IMR-90 (cell line): Measurements from ENCODE around the gene TRIM2. TPM values are rescaled to one million over a fixed set of nuclear protein-coding genes. Genes with fewer than 3 reads are reported as not detected.

Source experiments
- ATAC-seq: fragments of 200-7000 bp; cut with Tn5 transposase; 2 replicates; pipeline ENCODE4 v1.9.1; 2020; ENCODE audit warnings: low read depth, mild to moderate bottlenecking, moderate library complexity
- BruUV-seq: library from RNA; stranded (reverse); fragments of 400-500 nt; replicated peaks from 2 replicates; lab custom pipeline; 2021; lab: Mats Ljungman, UMichigan
- CTCF ChIA-PET: fragments of 300-600 bp; formaldehyde crosslinking; extraction: SDS; loops from one replicate; lab custom pipeline; 2021; ENCODE audit warnings: antibody characterized with exemption; lab: Yijun Ruan, JAX
- POLR2A ChIA-PET: fragments of 300-600 bp; sonication (Branson Sonifier 250); formaldehyde crosslinking; loops from one replicate; lab custom pipeline; 2022; ENCODE audit warnings: antibody characterized with exemption; ENCODE audit not compliant: unreplicated experiment; lab: Charles Lee
- DNase-seq: peaks from one replicate; pipeline ENCODE4 v3.0.0; 2013
- H2AFZ ChIP-seq: replicated peaks from 2 replicates; pipeline ENCODE3; 2013; ENCODE audit warnings: low read length, mild to moderate bottlenecking; ENCODE audit not compliant: poor library complexity
- H2AK5ac ChIP-seq: 2 replicates; pipeline ENCODE4 v1.6.1; 2013; ENCODE audit warnings: low read depth, low read length, inconsistent platforms
- H2AK9ac ChIP-seq: replicated peaks from 2 replicates; pipeline ENCODE3; 2013; ENCODE audit warnings: mild to moderate bottlenecking, low read depth, low read length, moderate library complexity; ENCODE audit not compliant: poor library complexity
- H2BK120ac ChIP-seq: 2 replicates; pipeline ENCODE4 v1.6.1; 2013; ENCODE audit warnings: low read depth, low read length, inconsistent platforms
- H2BK15ac ChIP-seq: 3 replicates; pipeline ENCODE4 v1.6.1; 2013; ENCODE audit warnings: low read depth, low read length, inconsistent platforms
- H2BK20ac ChIP-seq: 2 replicates; pipeline ENCODE4 v1.6.1; 2013; ENCODE audit warnings: low read depth, mild to moderate bottlenecking, inconsistent platforms, low read length, moderate library complexity
- H2BK5ac ChIP-seq: 2 replicates; pipeline ENCODE4 v1.6.1; 2013; ENCODE audit warnings: mild to moderate bottlenecking, low read depth, low read length, inconsistent platforms; ENCODE audit not compliant: poor library complexity, severe bottlenecking
- H3K14ac ChIP-seq: replicated peaks from 2 replicates; pipeline ENCODE4 v1.6.1; 2013; ENCODE audit warnings: low read depth, low read length, inconsistent platforms
- H3K18ac ChIP-seq: 2 replicates; pipeline ENCODE4 v1.6.1; 2013; ENCODE audit warnings: low read depth, low read length, control low read depth
- H3K23ac ChIP-seq: 2 replicates; pipeline ENCODE4 v1.6.1; 2013; ENCODE audit warnings: low read depth, low read length, inconsistent platforms
- H3K27ac ChIP-seq: 2 replicates; pipeline ENCODE4 v1.5.1; 2013; ENCODE audit warnings: mild to moderate bottlenecking, control low read depth, low read length; ENCODE audit not compliant: insufficient read depth
- H3K27me3 ChIP-seq: 2 replicates; pipeline ENCODE4 v1.6.1; 2013; ENCODE audit warnings: low read length; ENCODE audit not compliant: control insufficient read depth, insufficient read depth
- H3K36me3 ChIP-seq: 2 replicates; pipeline ENCODE4 v1.6.1; 2013; ENCODE audit warnings: low read length, mixed read lengths; ENCODE audit not compliant: control insufficient read depth, insufficient read depth
- H3K4ac ChIP-seq: 2 replicates; pipeline ENCODE4 v1.6.1; 2013; ENCODE audit warnings: low read depth, low read length, inconsistent platforms
- H3K4me1 ChIP-seq: 2 replicates; pipeline ENCODE4 v1.6.1; 2013; ENCODE audit warnings: low read length, mixed read lengths; ENCODE audit not compliant: control insufficient read depth, insufficient read depth
- H3K4me2 ChIP-seq: 2 replicates; pipeline ENCODE4 v1.6.1; 2013; ENCODE audit warnings: low read depth, mild to moderate bottlenecking, control low read depth, low read length, moderate library complexity
- H3K4me3 ChIP-seq: 2 replicates; pipeline ENCODE4 v1.5.1; 2013; ENCODE audit warnings: low read depth, mild to moderate bottlenecking, control low read depth, low read length, moderate library complexity; ENCODE audit not compliant: insufficient read depth
- H3K56ac ChIP-seq: 2 replicates; pipeline ENCODE4 v1.6.1; 2013; ENCODE audit warnings: low read length, inconsistent platforms; ENCODE audit not compliant: insufficient read depth; ENCODE audit errors: extremely low read depth
- H3K79me1 ChIP-seq, 2 experiments: 2 replicates each; pipeline ENCODE4 v1.6.1; 2013; ENCODE audit warnings: low read length in 2 of 2, inconsistent platforms in 1 of 2, low read depth in 1 of 2
- H3K9ac ChIP-seq: 2 replicates; pipeline ENCODE4 v1.6.1; 2013; ENCODE audit warnings: low read depth, low read length, control low read depth
- H3K9me1 ChIP-seq: 2 replicates; pipeline ENCODE4 v1.6.1; 2013; ENCODE audit warnings: low read length, inconsistent platforms; ENCODE audit not compliant: insufficient read depth
- H3K9me3 ChIP-seq: 2 replicates; pipeline ENCODE4 v1.6.1; 2013; ENCODE audit warnings: low read length; ENCODE audit not compliant: control insufficient read depth, insufficient read depth
- H4K20me1 ChIP-seq: 2 replicates; pipeline ENCODE4 v1.6.1; 2013; ENCODE audit warnings: low read length, inconsistent platforms; ENCODE audit not compliant: insufficient read depth
- H4K5ac ChIP-seq: 2 replicates; pipeline ENCODE4 v1.6.1; 2013; ENCODE audit warnings: mild to moderate bottlenecking, low read depth, low read length, control low read depth
- H4K8ac ChIP-seq, 2 experiments: 2 replicates each; pipeline ENCODE4 v1.6.1; 2013; ENCODE audit warnings: low read depth in 2 of 2, low read length in 2 of 2, control low read depth in 1 of 2, inconsistent platforms in 1 of 2
- H4K91ac ChIP-seq: 2 replicates; pipeline ENCODE4 v1.6.1; 2013; ENCODE audit warnings: low read depth, low read length, inconsistent platforms; ENCODE audit not compliant: insufficient read depth
- CEBPB ChIP-seq: IDR thresholded peaks from 2 replicates; pipeline ENCODE4 v1.6.1; 2012; ENCODE audit warnings: low read depth, low read length, improper control_type of control experiment
- USF2 ChIP-seq: fragments of 150-350 bp; IDR thresholded peaks from 2 replicates; pipeline ENCODE4 v1.6.1; 2017; ENCODE audit warnings: mild to moderate bottlenecking, antibody characterized with exemption, low read length, low read depth
- WGBS, 2 experiments: methylation state at CpG; one replicate each; pipeline versions ENCODE4 v1.1.5 to v1.1.7; 2013; ENCODE audit warnings: missing lambda C conversion rate in 2 of 2; ENCODE audit not compliant: insufficient read length in 1 of 2; ENCODE audit errors: extremely low coverage in 2 of 2; 5-methylcytosine and 5-hydroxymethylcytosine counted together
- dilution Hi-C: fragments of 300-500 bp; cut with HindIII; formaldehyde crosslinking; loops from one replicate; pipeline ENCODE4 v1.14.3; 2018; ENCODE audit warnings: low sequenced_read_pairs; ENCODE audit not compliant: unreplicated experiment
- in situ Hi-C: fragments of 300-500 bp; cut with MboI; formaldehyde crosslinking; loops from 3 replicates; pipeline ENCODE4 v1.14.3; 2019; ENCODE audit warnings: low sequenced_read_pairs, inconsistent platforms, mixed read lengths
- intact Hi-C: fragments of 100-400 bp; cut with micrococcal nuclease; formaldehyde crosslinking; loops from 2 replicates; pipeline ENCODE4 v1.10.0; 2022
- polyA plus RNA-seq, 3 experiments: library from polyadenylated mRNA; depleted of rRNA; stranded (reverse); fragments of >200 nt; gene quantifications; 2 replicates each; pipeline ENCODE4 v1.2.3, GENCODE V29; 2012; ENCODE audit warnings: low replicate concordance in 1 of 3
- total RNA-seq: library from RNA; depleted of rRNA; stranded (reverse); fragments of >200 nt; gene quantifications from 2 replicates; pipeline ENCODE4 v1.2.3, GENCODE V29; 2012

The TRIM2 gene
- total and polyA plus RNA-seq, 2 of the 4 experiments (the other 2 are of a cell fraction): 16.0 to 64.2 TPM

- Histone ChIP-seq H3K36me3 (no peaks in the 10 kb centered on the region), H3K9me1 (no peaks in the 10 kb centered on the region), H4K8ac (no peak overlapping the region), H3K4me1 (peaks cover 2% of the 10 kb centered on the region), H2AK5ac (no peak overlapping the region), H2BK20ac (no peak overlapping the region), H2AK9ac (no peak overlapping the region), H4K5ac (no peak overlapping the region), H3K4me2 (no peak overlapping the region), H3K4me3 (no peak overlapping the region), H3K27ac (no peak overlapping the region), H4K91ac (no peak overlapping the region), H3K27me3 (peaks cover 2% of the 10 kb centered on the region), H4K20me1 (no peaks in the 10 kb centered on the region), H2AFZ (no peak overlapping the region), H3K23ac (no peak overlapping the region), H2BK15ac (no peak overlapping the region), H2BK5ac (no peak overlapping the region), H3K79me1 (no peaks in the 10 kb centered on the region), H2BK120ac (no peak overlapping the region), H3K9ac (no peak overlapping the region), H3K14ac (no peak overlapping the region), H3K18ac (no peak overlapping the region), H3K56ac (no peak overlapping the region), H3K4ac (no peak overlapping the region), H3K9me3 (no peaks in the 10 kb centered on the region)
- ChIA-PET CTCF (no interaction called here), POLR2A (no interaction called here)
- DNase-seq (peak; percentile 43), ATAC-seq (no peak)
- dilution Hi-C loops (no loop called here), in situ Hi-C loops (no loop called here), intact Hi-C loops (no loop called here)
- TF ChIP-seq USF2: no peak
- TF ChIP-seq CEBPB: peak; percentile 92
- WGBS, 2 experiments: no CpG with 5 or more reads among the region's 5 CpGs
- BruUV-seq: no TSS peak
Observed at GRCh38 chr4:153166716-153167501, 37.3 kb upstream of the TRIM2 start.
